PC-9 (cell line): ENCODE data around the gene KIAA2012. TPM values are rescaled to one million over a fixed set of nuclear protein-coding genes. Genes with fewer than 3 reads are reported as not detected.

Experiments
- BruUV-seq: library from RNA; stranded (reverse); fragments of 400-500 nt; replicated peaks from 2 replicates; lab custom pipeline; 2021; lab: Mats Ljungman, UMichigan
- CTCF ChIA-PET: fragments of 300-600 bp; sonication (Branson Sonifier 250); formaldehyde crosslinking; loops from one replicate; lab custom pipeline; 2022; ENCODE audit warnings: antibody characterized with exemption; lab: Charles Lee
- POLR2A ChIA-PET: fragments of 300-600 bp; sonication (Branson Sonifier 250); formaldehyde crosslinking; loops from one replicate; lab custom pipeline; 2022; ENCODE audit warnings: antibody characterized with exemption; ENCODE audit not compliant: unreplicated experiment; lab: Charles Lee
- DNase-seq, 2 experiments: peaks; one replicate each; pipeline versions ENCODE4 v3.0.0 to v3.0.0-alpha.2; 2015 to 2022; ENCODE audit warnings: mixed read lengths in 1 of 2
- H2AFZ ChIP-seq: fragments of 200-600 bp; sonication (generic); 2 replicates; pipeline ENCODE4 v1.8.1; 2017; ENCODE audit warnings: antibody characterized with exemption
- H3F3A ChIP-seq: fragments of 200-600 bp; sonication (generic); 2 replicates; pipeline ENCODE4 v1.8.1; 2017; ENCODE audit warnings: antibody characterized with exemption, mild to moderate bottlenecking, low read depth; ENCODE audit not compliant: insufficient read depth
- H3K27ac ChIP-seq: fragments of 200-600 bp; sonication (generic); 2 replicates; pipeline ENCODE4 v1.6.1; 2016; ENCODE audit warnings: mixed run types
- H3K27me3 ChIP-seq: fragments of 200-600 bp; sonication (generic); 2 replicates; pipeline ENCODE4 v1.6.1; 2016; ENCODE audit warnings: low read depth, mixed run types; ENCODE audit not compliant: insufficient read depth
- H3K36me3 ChIP-seq: fragments of 200-600 bp; sonication (generic); 2 replicates; pipeline ENCODE4 v1.6.1; 2016; ENCODE audit warnings: low read depth, mixed run types
- H3K4me1 ChIP-seq: fragments of 200-600 bp; sonication (generic); replicated peaks from 2 replicates; pipeline ENCODE4 v1.6.1; 2016; ENCODE audit warnings: mixed run types; ENCODE audit not compliant: insufficient read depth
- H3K4me2 ChIP-seq: fragments of 200-600 bp; sonication (generic); 2 replicates; pipeline ENCODE4 v1.6.1; 2017; ENCODE audit warnings: mixed run types
- H3K4me3 ChIP-seq: fragments of 200-600 bp; sonication (generic); 2 replicates; pipeline ENCODE4 v1.6.1; 2016; ENCODE audit warnings: mixed run types
- H3K79me2 ChIP-seq: fragments of 200-600 bp; sonication (generic); 2 replicates; pipeline ENCODE4 v1.6.1; 2017; ENCODE audit warnings: low read depth, mixed run types
- H3K9me2 ChIP-seq: fragments of 200-600 bp; sonication (generic); 2 replicates; pipeline ENCODE4 v1.8.1; 2017; ENCODE audit warnings: mild to moderate bottlenecking; ENCODE audit not compliant: insufficient read depth
- H3K9me3 ChIP-seq: fragments of 200-600 bp; sonication (generic); 2 replicates; pipeline ENCODE4 v1.8.1; 2016; ENCODE audit warnings: low read depth; ENCODE audit not compliant: insufficient read depth
- H4K20me1 ChIP-seq: fragments of 200-600 bp; sonication (generic); 2 replicates; pipeline ENCODE4 v1.8.1; 2017; ENCODE audit not compliant: insufficient read depth
- EZH2 ChIP-seq: fragments of 200-600 bp; sonication (generic); IDR thresholded peaks from 2 replicates; pipeline ENCODE4 v1.8.0; 2017; ENCODE audit warnings: antibody characterized with exemption, low read depth
- intact Hi-C: fragments of 100-400 bp; cut with micrococcal nuclease; formaldehyde crosslinking; loops from one replicate; pipeline ENCODE4 v1.10.0; 2022; ENCODE audit not compliant: unreplicated experiment
- total RNA-seq: library from RNA; stranded (reverse); gene quantifications from 2 replicates; pipeline ENCODE4 v1.2.3, GENCODE V29; 2021
- TF ChIP-seq, protein P1 (sequence below): fragments of 200-600 bp; sonication (generic); conservative IDR thresholded peaks from 2 replicates; pipeline ENCODE4 v1.6.1; 2017; ENCODE audit warnings: mixed run types, antibody characterized with exemption, mild to moderate bottlenecking, moderate library complexity

KIAA2012 gene
- total RNA-seq, 1 experiment from 2014 or later, result not detected

GRCh38 chr2:202187570-202187969 lies 114.5 kb downstream of the KIAA2012 start:
- no peak overlapping the region for H3K27ac ChIP-seq
- H3K36me3 ChIP-seq, result no peaks in the 10 kb centered on the region
- H3K4me1 ChIP-seq, result peaks cover 11% of the 10 kb centered on the region; the same call in 1 of the 2 replicates
- H3K27me3 ChIP-seq, result no peaks in the 10 kb centered on the region
- H3K79me2 ChIP-seq, result no peaks in the 10 kb centered on the region
- no TSS peak for BruUV-seq
- H3K4me2 ChIP-seq, result no peak overlapping the region
- H3K9me3 ChIP-seq, result no peaks in the 10 kb centered on the region
- H3K9me2 ChIP-seq, result no peaks in the 10 kb centered on the region
- H4K20me1 ChIP-seq, result no peaks in the 10 kb centered on the region
- H2AFZ ChIP-seq, result no peak overlapping the region
- POLR2A ChIA-PET, result no interaction called here
- TF ChIP-seq, protein P1, sequence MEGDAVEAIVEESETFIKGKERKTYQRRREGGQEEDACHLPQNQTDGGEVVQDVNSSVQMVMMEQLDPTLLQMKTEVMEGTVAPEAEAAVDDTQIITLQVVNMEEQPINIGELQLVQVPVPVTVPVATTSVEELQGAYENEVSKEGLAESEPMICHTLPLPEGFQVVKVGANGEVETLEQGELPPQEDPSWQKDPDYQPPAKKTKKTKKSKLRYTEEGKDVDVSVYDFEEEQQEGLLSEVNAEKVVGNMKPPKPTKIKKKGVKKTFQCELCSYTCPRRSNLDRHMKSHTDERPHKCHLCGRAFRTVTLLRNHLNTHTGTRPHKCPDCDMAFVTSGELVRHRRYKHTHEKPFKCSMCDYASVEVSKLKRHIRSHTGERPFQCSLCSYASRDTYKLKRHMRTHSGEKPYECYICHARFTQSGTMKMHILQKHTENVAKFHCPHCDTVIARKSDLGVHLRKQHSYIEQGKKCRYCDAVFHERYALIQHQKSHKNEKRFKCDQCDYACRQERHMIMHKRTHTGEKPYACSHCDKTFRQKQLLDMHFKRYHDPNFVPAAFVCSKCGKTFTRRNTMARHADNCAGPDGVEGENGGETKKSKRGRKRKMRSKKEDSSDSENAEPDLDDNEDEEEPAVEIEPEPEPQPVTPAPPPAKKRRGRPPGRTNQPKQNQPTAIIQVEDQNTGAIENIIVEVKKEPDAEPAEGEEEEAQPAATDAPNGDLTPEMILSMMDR, result no peak
- TF ChIP-seq EZH2, result no peak
- intact Hi-C loops, result no loop called here
- CTCF ChIA-PET, result no interaction called here
- DNase-seq, result peak in 1 of 2 experiments; percentile 53
- H3F3A ChIP-seq, result 0 out of 2 replicates have a peak, but pooled peaks cover 6% of the 10 kb centered on the region
- H3K4me3 ChIP-seq, result no peak overlapping the region

DNA sequence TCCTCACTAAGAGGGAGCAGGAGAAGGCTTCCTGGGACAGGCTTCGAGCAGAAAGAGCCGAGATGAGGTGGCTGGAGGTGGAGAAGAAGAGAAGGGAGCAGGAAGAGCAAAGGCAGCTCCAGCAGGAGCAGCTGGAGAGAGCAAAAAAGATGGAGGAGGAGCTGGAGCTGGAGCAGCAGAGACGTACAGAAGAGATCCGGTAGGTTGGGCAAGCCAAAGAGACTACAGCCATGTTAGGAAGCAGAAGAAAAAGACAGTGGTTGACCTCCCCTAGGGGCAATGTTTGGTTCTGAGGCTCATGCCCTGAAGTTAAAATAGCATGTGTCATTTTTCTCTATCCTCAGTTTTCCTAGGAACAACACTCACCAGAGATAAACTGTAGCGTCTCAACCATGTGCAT lies 120.2 kb downstream of the KIAA2012 start:
- Histone ChIP-seq H3K27me3 (no peaks in the 10 kb centered on the region), H3K27ac (no peak overlapping the region), H2AFZ (no peak overlapping the region), H3K4me2 (no peak overlapping the region), H3K79me2 (no peaks in the 10 kb centered on the region), H4K20me1 (no peaks in the 10 kb centered on the region), H3K4me3 (no peak overlapping the region), H3K4me1 (no peaks in the 10 kb centered on the region), H3F3A (no peaks in the 10 kb centered on the region), H3K36me3 (no peaks in the 10 kb centered on the region), H3K9me2 (no peaks in the 10 kb centered on the region), H3K9me3 (no peaks in the 10 kb centered on the region)
- no peak for TF ChIP-seq EZH2
- ChIA-PET CTCF (no interaction called here), POLR2A (no interaction called here)
- intact Hi-C loops, result no loop called here
- DNase-seq, result no peak
- no TSS peak for BruUV-seq

GRCh38 chr2:202193881-202194353 lies 120.9 kb downstream of the KIAA2012 start:
- H2AFZ ChIP-seq, result no peak overlapping the region
- no peaks in the 10 kb centered on the region for H3K79me2 ChIP-seq
- no peak for DNase-seq
- H3K9me3 ChIP-seq, result no peaks in the 10 kb centered on the region
- intact Hi-C loops, result no loop called here
- no peak overlapping the region for H3K4me2 ChIP-seq
- H3F3A ChIP-seq, result no peaks in the 10 kb centered on the region
- TF ChIP-seq EZH2, result no peak
- TF ChIP-seq, protein P1, result no peak
- no peaks in the 10 kb centered on the region for H3K4me1 ChIP-seq
- H3K4me3 ChIP-seq, result no peak overlapping the region
- H4K20me1 ChIP-seq, result no peaks in the 10 kb centered on the region
- no peaks in the 10 kb centered on the region for H3K36me3 ChIP-seq
- no TSS peak for BruUV-seq
- ChIA-PET POLR2A (no interaction called here), CTCF (no interaction called here)
- H3K9me2 ChIP-seq, result no peaks in the 10 kb centered on the region
- no peaks in the 10 kb centered on the region for H3K27me3 ChIP-seq
- H3K27ac ChIP-seq, result no peak overlapping the region

DNA sequence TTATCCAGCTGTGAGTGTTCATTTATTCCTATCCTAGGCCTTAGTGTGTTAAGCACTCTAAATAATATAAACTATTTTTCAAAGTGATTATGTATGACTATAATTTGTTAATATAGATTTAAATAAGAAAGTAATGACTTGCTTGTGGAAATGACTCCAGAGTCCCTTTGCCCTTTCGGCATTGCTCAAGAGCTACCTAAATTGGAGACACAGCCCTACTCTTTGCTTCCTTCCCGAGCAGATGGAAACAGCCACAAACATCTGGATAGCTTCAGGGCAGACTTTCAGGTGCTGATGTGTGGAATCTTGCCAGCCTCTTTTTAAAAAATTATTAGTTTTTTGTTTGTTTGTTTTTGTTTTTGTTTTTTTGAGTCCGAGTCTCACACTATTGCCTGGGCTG lies 121.4 kb downstream of the KIAA2012 start:
- Histone ChIP-seq H3K27ac (no peak overlapping the region), H3K79me2 (no peaks in the 10 kb centered on the region), H3K4me1 (no peaks in the 10 kb centered on the region), H3F3A (no peaks in the 10 kb centered on the region), H4K20me1 (no peaks in the 10 kb centered on the region), H3K9me3 (no peaks in the 10 kb centered on the region), H3K4me3 (no peak overlapping the region), H3K4me2 (no peak overlapping the region), H3K9me2 (no peaks in the 10 kb centered on the region), H3K27me3 (no peaks in the 10 kb centered on the region), H3K36me3 (no peaks in the 10 kb centered on the region), H2AFZ (no peak overlapping the region)
- ChIA-PET POLR2A (no interaction called here), CTCF (no interaction called here)
- intact Hi-C loops, result no loop called here
- no peak for DNase-seq
- BruUV-seq, result no TSS peak
- TF ChIP-seq, protein P1, result no peak
- TF ChIP-seq EZH2, result no peak
